Bronchial epithelial cell (primary cell): ENCODE data around the gene HMGCS1. TPM values are rescaled to one million over a fixed set of nuclear protein-coding genes. Genes with fewer than 3 reads are reported as not detected.
"Not testable (repeated sequence)": the region's sequence is repeated elsewhere in the genome, so short reads cannot be mapped to it uniquely, and the experiment has no call there.

Source experiments
- DNase-seq: peaks from one replicate; pipeline ENCODE4 v3.0.0-alpha.2; 2010; ENCODE audit warnings: low read depth
- FAIRE-seq: peaks from 2 replicates; lab custom pipeline; 2011; peaks lifted over from hg19 to GRCh38; lab: Jason Lieb, UNC
- H3K27me3 ChIP-seq: 2 replicates; pipeline ENCODE4 v1.5.1; 2011; ENCODE audit warnings: low read length; ENCODE audit not compliant: control insufficient read depth, insufficient read depth
- H3K36me3 ChIP-seq: 2 replicates; pipeline ENCODE4 v1.5.1; 2011; ENCODE audit warnings: low read length; ENCODE audit not compliant: control insufficient read depth, insufficient read depth
- H3K4me3 ChIP-seq: 2 replicates; pipeline ENCODE4 v1.5.1; 2011; ENCODE audit warnings: mild to moderate bottlenecking, low read depth, low read length, control low read depth
- total RNA-seq: library from RNA; depleted of rRNA; stranded (reverse); fragments of >200 nt; gene quantifications from 2 replicates; pipeline ENCODE4 v1.2.1, GENCODE V29; 2014
- TF ChIP-seq, protein P1 (sequence below): IDR thresholded peaks from 2 replicates; pipeline ENCODE4 v1.5.1; 2011; ENCODE audit warnings: mild to moderate bottlenecking, moderate library complexity, low read length, control low read depth, inconsistent platforms; ENCODE audit not compliant: insufficient read depth, severe bottlenecking

HMGCS1 gene
- total RNA-seq, 1 donor from 2014 or later, result 55.5 TPM

DNA sequence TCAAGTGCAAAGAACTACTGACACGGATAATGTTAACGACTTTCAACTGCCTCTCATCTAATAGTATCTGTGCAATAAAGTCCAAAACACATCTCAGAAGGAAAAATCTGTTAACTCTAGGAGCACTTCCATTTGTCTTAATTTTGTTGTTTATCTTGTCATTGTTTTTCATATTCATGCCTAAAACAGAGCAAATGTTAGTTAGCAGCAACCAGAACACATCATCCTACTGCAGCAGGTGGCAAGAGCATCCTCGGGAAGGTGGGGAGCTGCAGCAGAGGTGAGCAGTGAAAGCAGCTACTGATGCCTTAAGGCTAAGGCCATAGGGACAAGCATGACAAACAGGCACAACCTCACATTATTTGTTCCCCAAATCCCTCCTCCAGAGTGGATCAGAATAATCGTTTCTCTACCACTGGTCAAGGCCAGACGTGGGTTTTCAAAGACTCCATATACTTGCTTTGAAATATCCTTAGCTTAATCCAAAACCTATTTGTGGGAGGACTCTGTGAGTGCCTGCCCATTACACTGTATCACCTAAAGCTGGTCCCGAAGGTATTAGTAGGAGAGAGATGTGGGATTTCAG is 1.0 kb downstream of the HMGCS1 start:
- FAIRE-seq, result no peak
- no peaks in the 10 kb centered on the region for H3K27me3 ChIP-seq
- peaks cover 1% of the 10 kb centered on the region for H3K36me3 ChIP-seq
- TF ChIP-seq, protein P1, sequence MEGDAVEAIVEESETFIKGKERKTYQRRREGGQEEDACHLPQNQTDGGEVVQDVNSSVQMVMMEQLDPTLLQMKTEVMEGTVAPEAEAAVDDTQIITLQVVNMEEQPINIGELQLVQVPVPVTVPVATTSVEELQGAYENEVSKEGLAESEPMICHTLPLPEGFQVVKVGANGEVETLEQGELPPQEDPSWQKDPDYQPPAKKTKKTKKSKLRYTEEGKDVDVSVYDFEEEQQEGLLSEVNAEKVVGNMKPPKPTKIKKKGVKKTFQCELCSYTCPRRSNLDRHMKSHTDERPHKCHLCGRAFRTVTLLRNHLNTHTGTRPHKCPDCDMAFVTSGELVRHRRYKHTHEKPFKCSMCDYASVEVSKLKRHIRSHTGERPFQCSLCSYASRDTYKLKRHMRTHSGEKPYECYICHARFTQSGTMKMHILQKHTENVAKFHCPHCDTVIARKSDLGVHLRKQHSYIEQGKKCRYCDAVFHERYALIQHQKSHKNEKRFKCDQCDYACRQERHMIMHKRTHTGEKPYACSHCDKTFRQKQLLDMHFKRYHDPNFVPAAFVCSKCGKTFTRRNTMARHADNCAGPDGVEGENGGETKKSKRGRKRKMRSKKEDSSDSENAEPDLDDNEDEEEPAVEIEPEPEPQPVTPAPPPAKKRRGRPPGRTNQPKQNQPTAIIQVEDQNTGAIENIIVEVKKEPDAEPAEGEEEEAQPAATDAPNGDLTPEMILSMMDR, result no peak
- no peak for DNase-seq
- peak overlapping the region; percentile 71 for H3K4me3 ChIP-seq

DNA sequence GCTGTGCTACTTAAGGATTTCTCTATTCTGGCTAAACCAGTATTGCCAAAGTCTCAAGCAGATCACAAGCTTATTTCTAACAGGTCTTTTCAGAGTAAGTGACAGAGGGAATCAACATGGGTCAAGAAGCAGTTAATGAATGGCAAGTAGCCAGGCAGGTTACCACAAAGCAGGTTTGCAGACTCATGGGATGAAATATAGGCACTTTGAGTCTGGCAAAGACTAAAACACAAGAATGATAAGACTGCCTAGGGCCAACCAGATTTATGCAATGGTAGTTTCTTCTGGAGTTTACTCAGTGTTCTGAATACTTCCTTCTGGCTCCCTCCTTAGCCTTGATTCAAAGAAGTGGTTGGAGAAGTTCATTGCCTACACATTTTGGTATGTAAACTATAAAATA is 3.6 kb downstream of the HMGCS1 start:
- Histone ChIP-seq H3K27me3 (no peaks in the 10 kb centered on the region), H3K4me3 (no peak overlapping the region), H3K36me3 (peaks cover 1% of the 10 kb centered on the region)
- TF ChIP-seq, protein P1, result no peak
- FAIRE-seq (no peak), DNase-seq (peak; percentile 61)

DNA sequence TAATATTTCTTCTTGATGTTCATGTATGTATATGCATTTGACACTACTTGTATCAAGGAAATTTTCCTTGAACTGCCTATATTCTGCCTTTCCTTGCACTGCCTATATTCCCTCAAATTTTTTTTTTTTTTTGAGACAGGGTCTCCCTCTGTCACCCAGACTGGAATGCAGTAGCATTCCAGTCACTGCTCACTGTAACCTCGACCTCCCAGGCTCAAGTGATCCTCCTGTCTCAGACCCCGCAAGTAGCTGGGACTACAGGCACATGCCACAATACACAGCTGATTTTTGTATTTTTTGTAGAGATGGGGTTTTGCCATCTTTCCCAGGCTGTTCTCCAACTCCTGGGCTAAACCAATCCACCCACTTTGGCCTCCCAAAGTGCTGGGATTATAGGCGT is 4.1 kb downstream of the HMGCS1 start:
- no peak for FAIRE-seq
- DNase-seq, result no peak

DNA sequence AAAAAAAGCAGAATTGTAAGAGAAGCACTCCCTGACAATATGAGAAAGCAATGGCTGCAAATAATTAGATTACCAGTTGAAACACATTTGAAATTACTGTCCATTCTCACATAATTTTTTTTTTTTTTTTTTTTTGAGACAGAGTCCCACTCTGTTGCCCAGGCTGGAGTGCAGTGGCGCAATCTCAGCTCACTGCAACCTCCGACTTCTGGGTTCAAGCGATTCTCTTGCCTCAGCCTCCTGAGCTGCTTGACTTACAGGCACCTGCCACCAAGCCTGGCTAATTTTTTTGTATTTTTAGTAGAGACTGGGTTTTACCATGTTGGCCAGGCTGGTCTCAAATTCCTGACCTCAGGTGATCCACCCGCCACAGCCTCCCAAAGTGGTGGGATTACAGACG is 6.3 kb downstream of the HMGCS1 start:
- H3K36me3 ChIP-seq, DNase-seq, FAIRE-seq, H3K4me3 ChIP-seq, H3K27me3 ChIP-seq: not testable (repeated sequence)

More for the DNA sequence above, 4.1 kb downstream of the HMGCS1 start:
- TF ChIP-seq, protein P1, result no peak
- Histone ChIP-seq H3K4me3 (no peak overlapping the region), H3K27me3 (no peaks in the 10 kb centered on the region), H3K36me3 (peaks cover 1% of the 10 kb centered on the region)

DNA sequence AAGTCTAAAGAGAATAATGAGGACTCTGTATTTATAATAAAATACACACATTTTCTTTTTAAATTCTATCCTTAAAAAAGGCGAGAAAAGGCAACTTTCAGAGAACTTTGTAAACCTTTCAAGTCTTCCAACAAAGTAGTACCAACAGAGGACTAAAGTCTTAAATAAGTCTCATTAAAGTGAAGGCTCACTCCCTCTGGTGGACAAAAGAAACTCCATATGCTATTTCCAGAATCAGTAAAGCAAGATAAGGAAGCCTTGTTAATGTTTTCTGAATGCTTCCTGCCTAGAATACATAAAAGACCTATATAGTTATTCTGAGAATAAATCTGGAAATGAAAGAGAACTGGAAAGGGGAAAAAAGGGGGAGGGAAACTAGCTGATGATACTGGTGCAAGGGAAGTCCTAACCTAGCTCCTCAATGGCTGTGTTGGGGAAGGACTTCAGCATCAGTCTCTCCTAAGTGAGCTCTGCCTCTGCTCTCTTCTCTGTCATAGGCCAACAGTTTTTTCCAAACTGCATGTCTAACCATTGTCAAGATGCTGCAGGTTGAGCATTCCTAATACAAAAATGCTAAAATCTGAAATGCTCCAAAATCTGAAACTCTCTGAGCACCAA is 7.2 kb downstream of the HMGCS1 start:
- Histone ChIP-seq H3K27me3 (no peaks in the 10 kb centered on the region), H3K36me3 (peaks cover 1% of the 10 kb centered on the region), H3K4me3 (no peak overlapping the region)
- TF ChIP-seq, protein P1, result peak; percentile 53
- FAIRE-seq, result no peak
- DNase-seq, result peak; percentile 56

DNA sequence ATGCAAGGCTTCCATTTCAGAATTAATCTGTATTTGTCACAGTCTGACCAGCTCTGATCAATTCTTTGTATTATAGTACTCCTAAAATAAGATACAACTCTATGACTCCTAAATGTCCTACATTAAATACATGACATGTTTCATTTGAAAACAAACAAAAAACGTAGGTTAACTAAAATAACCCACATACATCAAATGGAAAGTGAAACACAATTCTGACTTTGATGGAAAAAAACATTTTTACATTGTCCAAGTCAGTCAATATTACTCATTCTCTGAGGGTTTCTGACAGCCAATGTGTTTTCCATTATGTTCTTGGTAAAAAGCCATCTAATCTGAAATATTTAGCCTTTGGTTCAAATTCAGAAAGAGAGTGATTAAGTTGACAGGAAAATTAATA is 8.7 kb downstream of the HMGCS1 start:
- TF ChIP-seq, protein P1, result no peak
- no peak for DNase-seq
- no peak for FAIRE-seq
- Histone ChIP-seq H3K4me3 (no peak overlapping the region), H3K36me3 (peaks cover 2% of the 10 kb centered on the region), H3K27me3 (no peaks in the 10 kb centered on the region)
